ENCODE data around the gene FRMD4A.
"Not testable (repeated sequence)": the region's sequence is repeated elsewhere in the genome, so short reads cannot be mapped to it uniquely, and the experiment has no call there.

Gene FRMD4A

DNA sequence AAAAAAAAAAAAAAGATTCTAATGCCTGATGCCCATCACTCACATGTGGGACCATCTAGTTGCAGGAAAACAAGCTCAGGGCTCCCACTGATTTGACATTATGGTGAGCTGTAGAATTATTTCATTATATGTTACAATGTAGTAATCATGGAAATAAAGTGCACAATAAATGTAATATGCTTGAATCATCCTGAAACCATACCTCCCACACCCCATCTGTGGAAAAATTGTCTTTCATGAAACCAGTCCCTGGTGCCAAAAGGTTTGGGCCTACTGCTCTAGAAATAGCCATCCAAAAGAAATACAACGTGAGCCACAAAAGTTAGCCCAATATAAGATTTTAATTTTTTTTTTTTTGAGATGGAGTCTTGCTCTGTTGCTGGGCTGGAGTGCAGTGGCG, 478.8 kb downstream of the FRMD4A start:
- DNase-seq (ENCODE audit: low spot score): no peak

DNA sequence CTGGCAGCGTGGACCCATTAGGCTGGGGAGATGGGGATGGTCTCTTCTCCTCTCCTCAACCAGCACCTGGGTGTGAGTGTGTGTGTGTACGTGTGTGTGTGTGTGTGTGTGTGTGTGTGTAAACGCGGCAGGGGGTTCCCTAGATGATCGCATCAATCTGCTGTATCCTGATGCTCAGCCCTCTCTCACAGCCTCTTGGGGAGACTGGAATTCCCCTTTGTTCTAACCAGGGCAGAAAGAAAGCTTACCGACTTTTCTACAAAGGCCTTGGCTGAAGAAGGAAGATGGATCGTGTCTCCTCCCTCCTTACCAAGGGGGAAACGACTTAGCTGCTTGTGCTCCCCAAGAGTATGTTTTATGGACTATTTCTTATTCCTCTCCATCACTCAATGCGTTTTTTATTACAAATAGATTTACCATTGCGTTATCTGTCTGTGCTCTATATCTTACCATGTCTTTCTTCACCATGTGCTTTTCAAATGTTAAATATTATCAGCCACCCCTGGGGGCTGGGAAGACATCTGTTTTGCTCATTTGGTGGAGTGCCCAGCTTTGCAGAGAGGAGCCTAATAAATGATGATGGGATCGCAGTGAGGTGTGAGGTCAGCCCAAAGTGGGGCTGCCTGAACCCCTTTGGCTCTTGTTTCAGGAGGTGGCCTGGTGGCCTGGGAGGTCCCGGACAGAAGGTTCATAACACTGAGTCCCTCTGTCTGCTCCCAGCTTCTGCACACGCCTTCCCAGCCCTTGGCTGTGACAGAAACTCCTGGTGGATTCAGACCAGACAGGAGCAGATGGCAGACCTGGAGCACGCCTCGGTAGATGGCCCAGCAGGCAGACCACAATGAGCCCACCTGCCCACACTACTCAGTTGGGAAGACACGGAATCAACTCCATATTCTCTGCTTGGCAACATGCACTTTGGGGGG, 481.9 kb downstream of the FRMD4A start:
- DNase-seq (ENCODE audit: low spot score): no peak

DNA sequence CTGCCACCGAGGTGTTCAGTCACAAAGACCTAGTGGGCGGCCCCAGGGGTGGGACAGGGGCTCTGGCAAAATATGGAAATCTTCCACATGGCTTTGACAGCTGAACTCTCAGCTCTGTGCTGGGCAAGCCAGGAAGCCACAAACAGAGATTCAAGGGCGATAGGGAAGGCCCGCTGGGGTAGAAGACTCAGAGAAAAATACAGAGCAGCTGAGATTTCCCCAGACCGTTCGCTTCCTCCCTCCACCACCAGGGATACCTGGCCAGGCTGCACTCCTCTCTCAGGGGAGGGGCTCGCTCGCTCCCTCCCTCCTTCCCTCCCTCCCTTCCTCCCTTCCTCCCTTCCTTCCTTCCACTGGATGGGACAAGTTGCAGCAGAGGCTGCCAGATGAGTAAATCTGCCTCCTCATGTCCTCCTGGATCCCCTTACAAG, 483.5 kb downstream of the FRMD4A start:
- no peak for DNase-seq (ENCODE audit: low spot score)

DNA sequence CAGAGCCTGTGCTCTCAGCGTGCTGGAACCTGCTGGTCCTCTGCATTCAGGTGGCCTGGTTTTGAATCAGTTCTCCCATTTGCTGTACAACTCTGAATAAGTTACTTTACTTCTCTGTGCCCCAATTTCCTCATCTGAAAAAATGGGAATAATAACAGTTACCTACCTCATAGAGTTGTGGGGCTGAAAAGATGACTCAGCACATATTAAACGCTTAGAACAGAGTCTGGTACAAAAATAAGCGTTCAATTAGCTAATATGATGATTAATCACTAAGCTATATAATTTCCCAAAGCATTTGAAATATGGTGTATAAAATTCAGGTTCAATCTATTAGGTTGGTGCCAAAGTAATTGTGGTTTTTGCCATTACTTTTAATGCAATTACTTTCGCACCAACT, 484.8 kb downstream of the FRMD4A start:
- DNase-seq (ENCODE audit: low spot score): no peak

DNA sequence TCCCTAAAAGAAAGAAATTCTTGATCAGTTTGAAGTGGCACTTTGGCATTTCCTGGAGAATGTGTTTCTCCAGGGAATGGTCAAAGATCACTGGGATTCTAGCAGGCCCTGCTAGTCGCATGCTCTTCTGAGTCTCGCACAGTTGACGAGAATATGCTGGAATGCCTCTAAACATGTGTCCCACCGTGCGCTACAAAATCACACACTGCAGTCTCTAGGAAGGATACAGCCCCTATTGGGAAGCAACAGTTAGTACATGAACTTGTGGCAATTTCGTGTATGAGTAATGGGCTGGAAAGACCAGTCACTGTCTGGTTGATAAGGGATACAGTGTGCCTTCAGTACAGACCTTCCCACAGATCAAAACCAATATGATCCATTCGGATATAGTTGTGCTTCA, 486.1 kb downstream of the FRMD4A start:
- no peak for DNase-seq (ENCODE audit: low spot score)

DNA sequence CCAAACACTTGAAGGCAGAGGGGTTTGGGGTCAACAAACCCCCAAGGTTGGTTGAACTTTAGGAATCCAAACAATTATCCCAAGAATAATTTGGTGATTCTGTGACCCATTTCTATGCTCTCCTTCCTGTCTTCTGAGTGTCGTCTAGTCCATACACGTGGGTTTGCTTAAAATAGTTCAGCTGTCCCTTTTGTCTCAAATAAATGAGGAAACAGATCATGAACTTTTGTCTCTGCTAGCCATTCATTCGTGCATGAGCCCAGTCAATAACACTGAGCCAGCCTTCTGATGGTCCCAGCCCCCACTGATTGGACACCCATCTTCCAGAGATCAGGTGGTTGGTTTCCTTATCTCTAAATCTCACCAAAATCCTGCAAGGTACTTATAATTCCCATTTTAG, 488.6 kb downstream of the FRMD4A start:
- peak; percentile 48 for DNase-seq (ENCODE audit: low spot score)

DNA sequence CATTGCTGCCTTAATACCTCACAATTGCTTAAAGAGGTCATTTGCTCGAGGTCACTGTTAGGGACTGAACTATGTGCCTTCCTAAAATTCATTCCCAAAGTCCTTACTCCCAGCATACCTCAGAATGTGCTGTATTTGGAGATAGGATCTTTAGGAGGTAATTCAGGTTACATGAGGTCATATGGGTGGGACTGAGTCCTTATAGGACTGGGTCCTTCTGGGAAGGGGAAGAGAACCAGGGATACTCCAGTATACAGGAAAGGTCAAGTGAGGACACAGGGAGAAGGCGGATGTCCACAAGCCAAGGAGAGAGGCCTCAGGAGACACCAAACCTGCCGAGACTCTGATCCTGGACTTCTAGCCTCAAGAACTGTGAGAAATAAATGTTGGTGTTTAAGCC, 490.7 kb downstream of the FRMD4A start:
- no peak for DNase-seq (ENCODE audit: low spot score)

DNA sequence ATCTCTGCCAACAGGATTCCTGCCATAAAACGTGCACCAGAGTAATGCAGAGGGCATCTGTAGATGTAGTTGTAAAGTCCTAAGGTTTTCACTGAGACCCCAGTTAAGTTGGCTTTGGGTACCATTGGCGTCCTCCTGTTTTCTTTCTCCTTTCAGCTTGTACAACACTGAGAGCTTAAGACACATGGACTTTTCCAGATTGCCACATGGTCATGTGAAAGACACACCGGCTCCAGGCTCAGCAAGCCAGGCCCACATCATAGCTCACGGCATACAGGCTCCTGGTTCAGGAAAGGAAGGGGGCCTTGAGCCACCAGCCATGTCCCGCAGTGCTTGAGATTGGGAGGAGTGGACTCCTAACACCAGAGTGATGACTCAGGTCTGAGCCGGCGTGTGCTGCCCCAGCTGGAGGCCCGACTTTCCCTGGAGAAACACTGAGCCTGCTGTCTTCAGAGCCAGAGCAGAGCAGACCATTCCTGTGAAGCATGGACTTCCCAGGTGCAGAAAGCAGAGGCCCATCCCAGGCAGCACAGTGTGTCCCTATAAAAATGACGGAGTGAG, 491.2 kb downstream of the FRMD4A start:
- no peak for DNase-seq (ENCODE audit: low spot score)

DNA sequence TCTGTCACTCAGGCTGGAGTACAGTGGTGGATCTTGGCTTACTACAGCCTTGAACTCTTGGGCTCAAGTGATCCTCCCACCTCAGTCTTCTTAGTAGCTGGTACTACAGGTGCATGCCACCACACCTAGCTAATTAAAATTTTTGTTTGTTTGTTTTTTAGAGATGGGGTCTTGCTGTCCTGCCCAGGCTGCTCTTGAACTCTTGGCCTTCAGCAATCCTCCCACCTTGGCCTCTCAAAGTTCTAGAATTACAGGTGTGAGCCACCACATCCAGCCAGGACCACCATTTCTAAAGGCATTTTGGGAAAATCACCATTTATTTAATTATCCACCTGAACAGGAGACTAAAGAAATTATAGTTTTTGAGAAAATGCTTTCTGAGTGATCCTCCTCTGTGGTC, 491.7 kb downstream of the FRMD4A start:
- no peak for DNase-seq (ENCODE audit: low spot score)

DNA sequence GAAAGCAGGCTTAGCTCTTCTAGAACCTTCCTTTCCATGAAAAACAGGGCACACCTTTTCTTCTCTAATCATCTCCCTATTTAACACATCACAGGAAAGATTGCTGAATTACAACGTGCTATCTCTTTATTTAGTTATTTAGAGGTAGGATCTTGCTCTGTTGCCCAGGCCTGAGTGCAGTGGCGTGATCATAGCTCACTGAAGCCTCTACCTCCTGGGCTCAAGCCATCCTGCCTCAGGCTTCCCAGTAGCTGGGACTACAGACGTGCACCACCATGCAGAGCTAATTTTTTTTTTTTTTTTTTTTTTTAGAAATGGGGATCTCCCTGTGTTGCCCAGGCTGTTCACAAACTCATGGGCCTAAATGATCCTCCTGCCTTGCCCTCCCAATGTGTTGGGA, 492.8 kb downstream of the FRMD4A start:
- DNase-seq (ENCODE audit: low spot score): no peak

DNA sequence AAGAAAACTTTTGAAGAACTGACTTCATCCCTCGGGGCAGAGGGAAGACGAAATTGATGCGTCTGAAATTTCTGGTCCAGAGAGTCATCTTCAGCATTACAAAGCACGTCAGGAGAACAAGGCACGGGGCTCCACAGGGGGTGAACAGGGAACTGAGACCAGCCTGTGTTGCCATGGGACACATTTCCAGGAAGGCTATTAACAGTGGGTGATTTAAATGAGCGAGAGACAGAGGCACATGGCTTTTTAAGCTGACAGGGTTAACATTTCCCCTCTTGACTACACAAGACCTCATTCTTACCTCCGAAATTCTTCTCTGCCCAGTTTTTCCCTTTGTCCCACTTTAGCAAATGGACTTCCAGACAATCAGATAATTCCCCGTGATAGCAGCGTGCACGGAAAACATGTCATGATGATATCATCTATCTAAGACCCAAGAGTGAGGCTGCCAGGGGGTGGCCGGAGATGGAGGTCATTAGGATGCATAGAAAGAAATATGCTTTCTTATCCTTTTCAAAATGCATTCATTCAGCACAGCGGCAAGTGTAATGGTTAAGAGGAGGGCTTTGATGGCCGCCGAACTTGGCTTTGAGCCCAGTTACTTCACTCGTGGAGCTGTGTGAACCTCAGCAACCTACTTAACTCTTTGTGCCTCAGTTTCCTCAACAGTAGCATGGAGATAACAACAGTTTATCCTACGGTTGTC, 496.0 kb downstream of the FRMD4A start:
- peak; percentile 67 for DNase-seq (ENCODE audit: low spot score)

DNA sequence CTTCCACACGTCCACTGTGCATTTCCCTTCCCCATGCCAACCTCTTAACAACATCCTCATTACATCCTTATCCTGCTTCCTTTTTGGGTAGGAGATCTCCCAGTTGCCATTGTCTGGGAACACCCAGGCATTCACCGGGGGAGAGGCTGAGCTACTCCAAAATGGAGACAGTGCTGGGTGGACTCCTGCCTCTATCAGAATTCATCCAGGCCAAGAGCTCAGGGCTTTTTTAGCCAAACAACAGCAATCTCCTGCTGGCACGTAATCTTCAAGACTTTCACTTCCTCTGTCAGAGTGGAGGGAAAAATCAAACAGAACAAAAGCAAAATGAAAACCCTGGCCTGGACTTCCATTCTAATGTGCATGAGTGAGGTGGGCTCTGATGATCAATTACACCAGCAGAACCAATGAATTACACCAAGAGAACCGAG, 499.0 kb downstream of the FRMD4A start:
- peak; percentile 39 for DNase-seq (ENCODE audit: low spot score)

DNA sequence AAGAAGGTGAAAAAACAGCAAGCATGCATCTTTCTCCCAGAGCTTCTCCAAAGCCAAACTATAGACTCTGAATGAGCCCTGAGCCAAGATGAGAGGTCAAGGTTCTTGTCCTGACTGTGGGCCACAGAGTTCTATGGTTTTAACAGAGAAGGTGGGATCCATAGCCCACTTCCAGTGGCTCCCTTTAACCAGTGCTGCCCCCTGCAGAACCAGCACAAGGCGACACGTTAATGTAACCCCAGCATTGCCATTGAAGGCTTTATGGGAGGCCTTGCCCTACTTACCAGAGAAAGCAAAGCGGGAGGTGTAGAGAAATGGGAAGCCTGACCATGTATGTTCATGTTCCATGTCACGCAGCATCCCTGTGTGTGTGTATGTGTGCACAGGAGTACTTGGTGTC, 500.3 kb downstream of the FRMD4A start:
- DNase-seq (ENCODE audit: low spot score): no peak

DNA sequence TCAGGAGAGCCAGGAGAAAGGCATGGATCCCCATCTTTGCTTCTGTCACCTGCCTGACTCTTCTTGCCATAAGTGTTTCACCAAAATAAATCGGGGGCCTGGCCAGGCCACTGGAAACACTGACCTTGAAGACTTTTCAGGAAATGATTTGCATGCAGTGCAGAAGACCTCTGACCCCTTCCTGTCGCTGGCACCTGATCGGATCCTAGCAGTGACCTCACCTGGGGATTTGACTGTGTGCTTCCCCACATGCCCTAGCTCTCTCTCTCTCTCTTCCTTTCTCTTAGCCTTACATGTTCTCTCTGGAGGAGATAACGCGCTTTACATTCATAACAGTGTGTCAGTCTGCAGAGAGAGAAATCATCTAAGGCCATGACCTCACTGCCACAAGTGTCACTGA, 500.9 kb downstream of the FRMD4A start:
- no peak for DNase-seq (ENCODE audit: low spot score)

DNA sequence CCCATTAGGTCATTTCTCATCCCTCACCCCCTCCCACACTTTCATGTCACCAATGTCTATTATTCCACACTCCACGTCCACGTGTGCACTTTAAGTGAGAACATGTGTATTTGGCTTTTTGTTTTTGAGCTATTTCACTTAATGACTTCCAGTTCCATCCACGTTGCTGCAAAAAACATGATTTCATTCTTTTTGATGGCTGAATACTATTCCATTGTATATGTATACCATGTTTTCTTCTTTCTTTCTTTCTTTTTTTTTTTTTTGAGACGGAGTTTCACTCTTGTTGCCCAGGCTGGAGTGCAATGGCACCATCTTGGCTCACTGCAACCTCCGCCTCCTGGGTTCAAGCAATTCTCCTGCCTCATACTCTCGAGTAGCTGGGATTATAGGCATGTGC, 502.4 kb downstream of the FRMD4A start:
- DNase-seq (ENCODE audit: low spot score): not testable (repeated sequence)

DNA sequence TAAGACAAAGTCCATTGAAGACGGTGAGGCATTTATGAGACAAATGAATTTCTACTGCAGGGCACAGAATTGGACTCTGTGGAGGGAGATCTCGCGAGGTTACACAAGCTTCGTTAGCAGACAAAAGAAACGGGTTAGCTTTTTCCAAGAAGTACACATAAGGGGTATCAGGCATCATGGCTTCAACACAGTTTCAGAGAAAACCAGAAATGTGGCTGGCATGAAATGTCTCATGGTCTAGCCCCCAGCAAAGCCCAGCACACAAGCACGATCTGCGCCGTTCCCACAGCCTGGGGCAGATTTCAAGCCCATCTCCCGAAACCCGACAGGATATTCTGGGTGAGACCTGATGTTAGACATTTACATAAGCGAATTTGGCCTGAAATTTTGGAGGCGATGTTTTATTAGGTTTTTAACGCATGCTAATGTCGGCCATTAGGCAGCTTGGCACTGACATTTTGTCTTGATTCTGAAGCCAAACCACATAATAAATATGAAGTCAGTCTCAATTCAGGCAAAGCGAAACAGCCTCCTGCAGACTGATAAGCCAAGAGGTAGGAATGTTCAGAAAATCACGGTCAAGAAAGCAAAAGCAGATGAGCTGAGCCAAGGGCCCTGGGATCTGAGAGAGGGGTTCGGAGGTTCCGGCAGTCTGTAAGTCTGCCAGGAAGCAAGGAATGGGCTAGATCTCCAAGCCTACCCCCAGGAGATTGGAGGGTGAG, 503.5 kb downstream of the FRMD4A start:
- DNase-seq (ENCODE audit: low spot score): no peak

DNA sequence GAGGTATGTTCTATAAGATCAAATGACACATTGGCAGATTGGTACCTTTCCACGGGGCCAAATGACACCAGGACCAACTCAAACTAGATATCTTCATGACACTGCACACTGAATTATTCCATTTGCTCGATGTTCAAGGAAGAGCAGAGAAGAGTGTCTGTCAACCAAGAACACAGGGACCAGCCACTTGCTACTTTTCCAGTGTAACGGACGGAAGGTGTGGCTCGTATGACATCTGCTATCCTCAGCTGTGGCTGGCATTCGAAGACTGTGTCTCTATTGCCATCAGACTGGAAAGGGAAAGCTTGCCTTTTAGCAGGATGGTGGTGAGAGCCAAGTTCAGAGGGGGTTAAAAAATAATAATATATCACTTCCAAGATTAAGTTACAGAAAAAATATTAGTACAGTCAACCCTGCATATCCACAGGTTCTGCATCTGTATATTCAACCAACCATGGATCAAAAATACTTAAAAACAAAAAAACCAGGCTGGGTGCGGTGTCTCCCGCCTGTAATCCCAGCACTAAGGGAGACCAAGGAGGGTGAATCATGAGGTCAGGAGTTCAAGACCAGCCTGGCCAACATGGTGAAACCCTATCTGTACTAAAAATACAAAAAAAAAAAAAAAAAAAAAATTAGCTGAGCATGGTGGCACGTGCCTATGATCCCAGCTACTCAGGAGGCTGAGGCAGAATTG, 506.9 kb downstream of the FRMD4A start:
- DNase-seq (ENCODE audit: low spot score): no peak

DNA sequence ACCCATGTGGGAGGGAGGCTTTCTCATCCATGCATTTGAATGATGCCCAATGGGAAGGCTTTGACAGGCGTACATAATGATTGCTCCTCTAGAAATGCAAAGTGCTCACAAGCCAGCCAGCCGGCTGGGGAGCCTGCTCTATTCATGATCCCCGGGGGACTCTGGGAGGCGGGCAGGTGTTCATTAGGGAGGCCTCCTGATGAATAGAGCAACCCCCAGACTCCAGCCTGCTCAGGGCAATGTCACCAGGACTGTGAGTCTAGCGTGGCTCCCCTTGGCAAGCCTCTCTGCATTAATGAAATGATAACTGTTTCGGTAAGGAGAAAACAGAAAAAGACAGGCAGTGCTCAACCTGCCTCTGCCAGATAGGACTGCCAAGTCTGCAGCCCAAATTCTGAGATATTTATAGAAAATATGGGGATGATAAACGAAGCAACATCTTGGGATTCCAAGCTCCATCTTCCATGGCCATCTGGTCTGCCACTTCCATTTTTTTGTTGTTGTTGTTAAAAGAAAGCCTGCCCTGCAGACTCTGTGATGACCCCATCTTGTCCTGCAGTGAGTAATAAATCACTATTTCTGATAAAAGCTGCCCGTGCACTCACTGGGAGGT, 507.5 kb downstream of the FRMD4A start:
- DNase-seq (ENCODE audit: low spot score): no peak

DNA sequence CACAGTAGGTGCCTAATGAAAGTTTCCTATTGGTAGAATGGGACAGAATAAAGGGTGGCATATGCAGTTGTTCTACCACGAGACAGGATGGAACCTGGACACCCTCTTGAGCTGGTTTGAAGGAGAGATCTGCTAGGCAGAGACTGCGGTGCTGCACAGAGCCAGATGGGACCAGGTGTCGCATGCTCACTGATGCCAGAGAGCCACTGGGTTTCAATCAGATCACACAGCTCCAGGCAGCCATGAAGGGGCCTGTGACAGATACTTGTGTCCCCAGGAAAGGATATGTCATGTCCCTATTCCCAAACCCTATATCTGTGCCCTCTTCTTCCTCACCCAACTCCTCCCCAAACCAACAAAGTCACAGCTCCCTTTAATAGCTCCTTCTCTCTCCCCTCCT, 508.2 kb downstream of the FRMD4A start:
- no peak for DNase-seq (ENCODE audit: low spot score)

DNA sequence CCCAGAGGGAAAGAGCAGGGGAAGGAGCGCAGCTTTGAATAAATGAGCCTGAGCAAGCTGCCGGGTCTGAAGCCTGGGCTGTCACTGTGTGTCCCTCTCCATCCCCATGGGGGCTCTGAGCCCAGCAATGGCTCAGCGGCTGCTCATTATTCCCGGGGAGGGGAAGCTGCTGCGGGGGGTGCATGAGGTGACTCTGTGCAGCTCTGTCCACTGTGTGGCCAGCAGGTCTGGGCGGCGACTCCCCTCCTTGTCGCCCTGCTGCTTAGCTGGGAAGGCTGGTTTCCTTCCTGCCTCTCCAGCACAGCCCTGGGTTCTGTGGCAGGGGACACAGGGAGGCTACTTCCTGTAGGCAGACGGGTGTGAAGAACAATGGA, 509.8 kb downstream of the FRMD4A start:
- DNase-seq (ENCODE audit: low spot score): no peak

Data from pons (tissue), 1 donor.